HUDEP-2 (cell line): Measurements from ENCODE around the gene SMPD3.
A peak's percentile ranks its signal among the peaks of the same experiment; 100 is the strongest.

ENCODE experiments used
- DNase-seq, 76 experiments: peaks; one replicate each; lab custom pipeline; 2025; ENCODE audit not compliant: unreplicated experiment in 76 of 76; lab: John Stamatoyannopoulos, UW

The SMPD3 gene

DNA sequence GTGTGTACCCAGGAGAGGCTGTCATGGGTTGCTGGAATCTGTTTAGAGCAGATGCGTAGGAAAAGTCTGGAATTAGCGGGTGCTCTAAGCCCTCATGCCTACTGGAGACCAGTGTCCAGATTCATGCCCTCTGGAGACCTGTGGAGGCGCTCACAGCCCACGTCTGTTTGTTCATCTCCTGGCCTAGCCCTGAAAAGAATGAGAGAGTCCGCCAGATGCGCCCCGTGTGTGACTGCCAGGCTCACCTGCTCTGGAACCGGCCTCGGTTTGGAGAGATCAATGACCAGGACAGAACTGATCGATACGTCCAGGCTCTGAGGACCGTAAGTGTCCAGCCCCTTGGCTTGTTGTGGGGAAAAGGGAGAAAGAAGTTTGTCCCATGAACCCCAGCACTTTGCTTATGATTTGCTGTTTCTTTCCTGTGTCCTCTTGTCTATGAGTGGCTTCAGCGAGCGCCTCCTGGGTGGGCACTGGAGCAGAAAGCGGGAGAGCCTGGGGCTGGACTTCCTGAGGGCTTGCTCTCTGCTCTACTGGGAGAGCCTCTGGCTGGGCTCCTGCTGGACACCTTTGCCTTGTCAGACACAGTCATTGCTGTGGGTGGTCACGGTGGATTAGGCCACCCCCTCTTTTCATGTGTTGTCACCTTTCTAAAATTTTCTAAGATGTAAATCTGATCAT is 102.2 kb downstream of the SMPD3 start:
- no peak for DNase-seq

DNA sequence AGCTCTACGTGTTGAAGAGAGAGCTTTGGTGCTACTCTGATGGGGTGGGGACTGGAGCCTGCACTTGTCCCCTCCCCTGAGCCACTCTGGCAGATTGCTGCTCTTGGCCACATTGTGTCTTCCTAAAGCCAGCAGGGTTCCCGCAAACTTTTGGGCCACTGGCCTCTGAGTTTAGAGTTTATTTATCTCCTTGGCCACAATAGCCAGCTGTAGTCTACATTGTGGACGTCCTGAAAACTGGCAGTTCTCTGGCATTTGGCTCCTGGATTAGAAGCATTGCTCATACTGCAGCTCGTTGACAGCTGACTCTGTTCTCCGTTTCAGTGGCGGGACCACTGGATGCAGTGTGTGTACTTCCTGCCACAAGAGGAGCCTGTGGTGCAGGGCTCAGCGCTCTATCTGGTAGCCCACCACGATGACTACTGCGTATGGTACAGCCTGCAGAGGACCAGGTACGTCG is 102.9 kb downstream of the SMPD3 start:
- no peak for DNase-seq

GRCh38 chr16:68344252-68344651 is 104.1 kb downstream of the SMPD3 start:
- no peak for DNase-seq

GRCh38 chr16:68343137-68343536 is 105.2 kb downstream of the SMPD3 start:
- no peak for DNase-seq

GRCh38 chr16:68342620-68343019 is 105.7 kb downstream of the SMPD3 start:
- no peak for DNase-seq

DNA sequence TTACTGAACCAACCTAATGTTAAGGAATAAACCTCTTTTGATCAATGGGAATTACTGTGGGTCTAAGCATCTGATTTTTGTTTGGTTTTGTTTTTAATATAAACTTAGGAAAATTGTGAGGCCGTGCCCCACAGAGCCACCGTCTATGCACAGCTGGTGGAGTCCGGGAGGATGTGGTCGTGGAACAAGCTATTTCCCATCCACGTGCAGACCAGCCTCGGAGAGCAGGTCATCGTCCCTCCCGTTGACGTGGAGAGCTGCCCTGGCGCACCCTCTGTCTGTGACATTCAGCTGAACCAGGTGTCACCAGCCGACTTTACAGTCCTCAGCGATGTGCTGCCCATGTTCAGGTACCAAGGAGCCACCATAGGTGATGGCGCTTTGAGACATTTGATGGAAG is 109.1 kb downstream of the SMPD3 start:
- DNase-seq, result no peak

GRCh38 chr16:68338326-68339119 is 109.8 kb downstream of the SMPD3 start:
- DNase-seq, result no peak

GRCh38 chr16:68335175-68335574 is 113.1 kb downstream of the SMPD3 start:
- DNase-seq, result no peak

DNA sequence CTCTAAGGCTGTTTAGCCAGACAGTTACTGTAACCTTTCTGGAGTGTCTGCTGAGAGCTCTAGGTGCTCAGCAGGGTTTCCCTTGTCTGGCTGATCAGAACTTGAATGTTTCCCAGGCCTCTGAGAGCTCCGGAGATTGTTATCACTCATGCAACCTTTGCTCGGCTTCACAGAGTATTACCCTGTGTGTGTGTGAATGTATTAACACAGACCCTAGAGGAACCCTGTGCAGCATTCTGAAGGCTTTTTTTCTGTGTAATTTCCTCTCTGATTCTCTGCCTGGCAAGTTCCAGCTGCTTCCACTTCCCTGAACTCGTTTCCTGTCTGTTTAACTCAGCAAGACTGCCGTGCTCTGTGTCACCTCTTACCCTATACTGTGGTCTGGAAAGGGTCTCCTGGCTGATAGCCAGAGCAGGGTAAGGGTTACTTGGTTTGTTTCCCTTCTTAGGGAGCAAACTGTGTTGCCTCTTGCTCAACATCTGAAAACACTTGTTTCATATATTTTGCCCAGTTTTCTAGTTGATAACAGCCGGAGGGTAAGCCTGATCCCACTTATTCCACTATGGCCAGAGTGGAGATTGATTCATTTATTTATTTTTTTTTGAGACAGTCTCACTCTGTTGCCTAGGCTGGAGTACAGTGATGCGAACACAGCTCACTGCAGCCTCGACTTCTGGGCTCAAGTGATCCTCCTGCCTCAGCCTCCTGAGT is 115.7 kb downstream of the SMPD3 start:
- DNase-seq, result no peak

- DNase-seq, result no peak
Measured at GRCh38 chr16:68331879-68332410, 116.4 kb downstream of the SMPD3 start.

GRCh38 chr16:68328860-68329390 is 119.4 kb downstream of the SMPD3 start:
- DNase-seq, result no peak

- DNase-seq, result peak in 71 of 76 experiments; percentile 10 to 83 (median 57)
Measured at GRCh38 chr16:68328151-68328859, 120.0 kb downstream of the SMPD3 start.

DNA sequence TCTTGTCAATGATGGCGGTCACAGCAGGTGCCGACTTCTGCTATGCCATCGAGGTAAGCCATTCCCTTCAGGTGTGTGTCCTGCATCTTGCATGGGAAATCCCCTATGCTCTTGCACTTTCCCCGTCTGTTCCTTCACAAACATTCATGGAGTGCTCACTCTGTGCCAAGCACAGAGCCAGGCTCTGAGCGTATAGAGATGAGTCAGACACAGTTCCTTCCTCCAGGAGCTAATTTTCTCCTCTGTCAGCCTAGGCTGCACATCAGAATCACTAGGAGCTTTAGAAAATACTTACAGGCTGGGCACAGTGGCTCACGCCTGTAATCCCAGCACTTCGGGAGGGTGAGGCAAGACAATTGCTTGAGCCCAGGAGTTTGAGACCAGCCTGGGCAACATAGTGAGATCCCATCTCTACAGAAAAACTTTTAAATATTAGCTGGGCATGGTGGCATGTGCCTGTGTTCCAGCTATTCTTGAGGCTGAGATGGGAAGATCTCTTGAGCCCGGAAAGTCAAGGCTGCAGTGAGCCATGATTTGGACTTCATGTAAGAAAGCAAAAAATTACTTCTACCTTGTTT is 123.4 kb downstream of the SMPD3 start:
- DNase-seq, result no peak

GRCh38 chr16:68324336-68324735 is 124.0 kb downstream of the SMPD3 start:
- DNase-seq, result no peak

- DNase-seq, result no peak
Measured at GRCh38 chr16:68319185-68319908, 129.0 kb downstream of the SMPD3 start.

- DNase-seq, result no peak
Measured at GRCh38 chr16:68313116-68313515, 135.2 kb downstream of the SMPD3 start.

GRCh38 chr16:68310774-68311511 is 137.4 kb downstream of the SMPD3 start, which contains the start of the genes PRMT7 and SLC7A6OS:
Gene PRMT7 (plus strand): TSS chr16:68311019. CDS start chr16:68315980, 4,961 bp downstream.
Gene SLC7A6OS (minus strand): TSS chr16:68310946. CDS start chr16:68310926, 20 bp downstream.
- DNase-seq, result peak in 74 of 76 experiments; percentile 49 to 92 (median 83)

DNA sequence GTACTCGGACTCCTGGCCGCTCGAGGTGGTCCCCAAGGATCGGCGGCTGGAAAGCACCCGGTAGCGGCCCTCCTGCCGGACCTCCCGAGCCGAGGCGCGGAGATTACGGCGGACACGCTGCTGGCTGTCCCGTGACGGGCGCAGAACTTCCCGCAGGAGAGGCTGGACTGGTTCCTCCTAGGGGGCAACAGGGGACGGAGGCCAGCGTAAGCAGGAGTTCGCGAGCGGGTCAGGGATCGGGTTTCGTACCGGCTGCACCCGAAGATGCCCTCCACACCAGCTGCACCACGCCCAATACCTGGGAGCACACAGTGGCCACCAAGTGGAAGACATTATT is 137.9 kb downstream of the SMPD3 start:
- DNase-seq, result peak in 1 of 76 experiments; percentile 16
